Measurements from ENCODE around the gene CCDC57.

CCDC57 gene

DNA sequence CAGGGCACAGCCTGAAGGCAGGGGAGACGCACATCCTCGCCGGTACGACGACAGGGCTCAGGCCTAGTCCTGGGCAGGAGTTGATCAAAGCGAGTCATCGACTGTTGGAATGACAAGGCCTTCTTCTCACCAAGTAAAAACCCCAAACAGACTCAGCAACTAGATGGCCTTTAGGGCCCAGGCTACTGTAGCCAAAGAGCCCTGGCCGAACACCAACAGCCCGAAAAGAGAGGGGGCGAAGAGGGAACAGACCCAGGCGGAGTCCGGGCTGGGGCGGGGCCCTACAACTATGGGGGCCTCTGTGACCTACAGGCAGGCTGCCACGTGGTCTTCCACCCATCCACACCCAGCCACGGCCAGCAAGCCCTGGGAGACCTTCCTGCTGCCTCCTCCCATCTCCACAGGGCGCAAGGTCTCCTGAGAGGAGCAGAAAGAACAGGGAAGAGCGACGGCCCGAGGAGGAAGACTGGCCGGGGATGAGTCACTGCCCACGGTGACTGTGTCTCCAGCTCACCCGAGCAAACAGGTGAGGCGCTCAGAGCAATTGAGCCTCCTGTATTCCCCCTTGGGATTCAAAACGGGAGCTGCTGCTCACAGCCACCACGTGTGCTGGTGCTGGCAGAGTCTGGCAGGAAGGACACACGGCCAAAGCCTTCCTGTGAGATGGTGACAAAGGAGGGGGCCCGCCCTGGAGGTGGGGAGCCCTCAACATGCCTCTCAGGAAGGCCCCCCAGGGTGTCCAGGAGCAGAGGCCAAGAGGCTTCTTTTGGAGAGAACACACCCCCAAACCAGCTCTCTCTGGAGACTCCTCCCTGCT lies 33.9 kb upstream of the CCDC57 start:
- no peak for DNase-seq (ENCODE audit: low read depth, low spot score)

DNA sequence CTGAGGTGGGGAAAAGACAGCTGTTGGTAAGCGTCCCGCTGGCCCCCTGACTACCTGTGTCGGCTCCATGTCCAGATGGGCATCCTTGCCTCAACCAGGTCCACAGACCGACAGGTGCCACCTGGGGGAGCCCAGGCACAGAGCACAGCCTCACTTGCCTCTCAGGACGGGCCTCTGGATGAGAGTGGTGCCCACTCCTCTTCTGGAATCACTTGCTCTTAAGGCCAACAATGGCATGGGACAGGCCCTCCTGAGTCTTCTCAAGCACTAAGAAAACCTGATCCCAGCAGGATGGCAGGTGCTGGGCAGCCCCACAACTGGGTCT lies 33.4 kb upstream of the CCDC57 start:
- no peak for DNase-seq (ENCODE audit: low read depth, low spot score)

DNA sequence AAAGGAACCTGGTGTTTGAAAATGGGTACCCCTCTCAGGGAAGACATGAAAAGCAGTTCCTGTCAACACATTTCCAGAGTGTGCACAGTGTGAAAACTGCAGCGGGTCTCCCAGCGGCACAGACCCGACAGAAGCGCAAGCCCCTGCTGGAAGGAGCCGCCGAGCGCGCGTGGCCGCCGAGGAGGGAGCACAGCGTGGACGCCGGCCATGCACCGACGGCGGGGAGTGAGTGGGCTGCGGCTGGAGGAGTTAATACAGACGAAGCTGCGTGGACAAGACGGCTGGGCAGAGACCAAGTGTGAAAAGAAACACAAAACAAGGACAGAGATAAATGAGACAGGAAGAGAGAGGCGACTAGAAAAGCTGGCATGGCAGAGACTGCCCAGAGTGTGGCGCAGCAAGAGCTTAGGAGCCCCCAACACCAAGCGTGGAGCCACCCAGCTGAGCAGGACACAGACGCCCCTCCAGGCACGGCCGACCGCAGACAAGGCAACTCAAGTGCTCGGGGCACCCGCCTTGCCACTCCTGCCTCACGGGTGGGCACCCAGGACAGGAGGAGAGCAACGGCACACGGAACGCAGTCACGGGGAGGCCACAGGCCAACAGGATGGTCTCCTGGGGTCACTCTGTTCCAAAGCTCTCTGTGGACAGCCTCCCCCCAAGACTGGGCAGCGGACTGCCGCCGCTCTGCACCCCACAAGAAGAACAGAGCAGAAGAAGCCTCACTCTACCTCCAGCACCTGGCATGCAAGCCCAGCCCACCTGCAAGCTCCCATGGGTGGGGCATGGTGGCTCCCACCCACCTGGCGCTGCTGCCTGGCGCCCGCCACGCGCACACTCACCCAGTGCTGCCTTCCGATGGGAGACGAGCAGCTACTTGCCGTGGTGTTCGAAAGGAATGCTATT lies 32.7 kb upstream of the CCDC57 start:
- DNase-seq (ENCODE audit: low read depth, low spot score), result no peak

DNA sequence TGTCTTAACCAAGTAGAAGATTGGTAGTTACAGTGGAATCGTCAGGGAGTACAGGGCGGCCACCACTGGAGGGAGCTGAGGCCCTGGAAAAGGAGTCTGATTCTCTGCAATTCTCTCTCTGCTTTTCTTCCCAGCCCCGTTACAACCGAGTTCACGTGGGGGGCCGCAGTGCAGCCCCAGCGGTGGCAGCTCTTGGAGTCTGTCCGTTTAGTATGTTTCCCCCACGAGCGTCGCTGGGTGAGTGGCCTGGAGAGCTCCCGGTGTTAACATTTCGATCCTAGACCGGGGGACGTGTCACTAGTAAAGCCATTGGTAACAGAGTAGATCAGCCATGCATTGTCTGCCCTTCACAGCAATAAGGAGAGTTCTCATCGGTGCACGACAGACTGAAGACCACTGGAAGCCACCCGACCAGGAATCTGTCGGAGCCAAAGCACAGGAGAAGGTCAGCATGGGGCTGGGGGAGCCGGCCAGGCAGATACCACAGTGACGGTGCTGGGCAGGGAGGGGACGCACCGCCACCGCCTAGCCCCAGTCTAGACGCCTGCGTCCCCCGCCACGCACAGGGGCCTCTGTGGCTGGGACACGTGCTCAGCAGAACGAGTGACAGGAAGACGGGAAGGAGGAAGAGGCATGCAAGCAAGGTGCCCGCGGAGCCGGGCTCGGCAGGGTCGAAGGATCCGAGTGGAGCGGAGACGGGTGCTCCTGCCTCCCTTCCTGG lies 31.9 kb upstream of the CCDC57 start:
- DNase-seq (ENCODE audit: low read depth, low spot score), result no peak

DNA sequence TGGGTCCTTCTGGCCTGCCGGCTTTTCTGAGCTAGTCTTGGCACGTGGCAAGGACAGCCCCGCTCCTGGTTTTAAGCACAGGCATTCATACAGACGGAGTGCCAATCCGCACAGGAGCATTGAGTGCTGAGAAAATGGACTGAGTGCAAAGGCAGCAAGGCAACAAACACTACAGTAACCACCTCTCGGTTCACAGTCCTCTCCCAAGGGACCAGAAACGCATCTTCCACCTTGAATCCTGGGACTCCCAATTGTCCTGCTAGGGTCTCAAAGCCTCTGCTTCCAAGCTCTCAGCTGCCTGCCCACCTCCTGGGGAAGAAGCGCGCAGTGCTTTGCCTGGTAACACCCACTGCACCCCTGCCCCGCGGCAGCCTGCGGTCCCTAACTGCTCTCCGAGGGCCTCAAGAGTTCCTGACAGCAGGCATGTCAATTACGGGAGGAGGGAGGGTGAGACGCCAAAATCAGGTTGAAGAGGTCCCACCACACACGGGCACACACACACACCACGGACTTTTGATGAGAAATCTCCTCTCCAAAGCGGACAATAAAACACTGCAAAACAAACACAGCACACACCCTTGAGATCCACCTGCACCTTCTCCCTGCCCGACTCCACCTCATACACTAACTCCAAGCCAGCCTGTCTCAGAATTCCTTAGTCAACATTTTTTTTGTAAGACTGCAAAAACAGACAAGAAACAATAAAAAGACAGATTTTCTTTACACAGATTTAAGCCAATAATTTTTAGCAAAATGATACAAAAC lies 31.2 kb upstream of the CCDC57 start:
- DNase-seq (ENCODE audit: low read depth, low spot score), result no peak

DNA sequence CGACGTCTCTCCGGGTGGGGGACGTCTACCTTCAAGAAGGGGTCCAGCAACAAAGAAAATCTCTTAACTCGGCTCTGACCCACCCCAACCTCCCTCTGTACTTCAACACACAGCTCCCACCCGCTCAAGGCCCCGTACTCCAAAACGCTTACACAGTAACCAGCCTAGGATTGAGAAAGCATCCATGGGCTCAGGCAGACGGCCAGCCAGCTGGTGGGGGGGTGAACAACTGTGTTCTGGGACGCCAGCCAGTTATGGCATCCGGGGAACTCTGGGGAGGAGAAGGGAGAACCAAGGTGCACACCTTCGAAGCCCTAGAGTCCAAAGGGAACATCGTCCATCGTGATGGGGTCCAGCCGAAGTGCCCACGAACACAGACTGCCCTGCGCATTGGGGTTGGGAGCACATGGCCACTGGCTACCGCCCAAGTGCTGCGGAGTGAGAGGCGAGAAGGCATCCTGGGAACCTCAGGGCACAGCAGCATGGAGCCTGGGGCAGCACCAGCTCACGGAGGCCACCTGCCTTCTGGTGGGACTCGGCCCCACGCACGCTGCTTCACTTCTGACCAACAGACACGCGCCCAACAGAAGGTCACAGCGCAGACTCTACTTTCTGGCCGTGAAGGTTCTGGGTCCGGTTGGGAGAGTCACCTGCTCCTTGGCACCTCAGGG lies 30.5 kb upstream of the CCDC57 start:
- DNase-seq (ENCODE audit: low read depth, low spot score), result no peak

DNA sequence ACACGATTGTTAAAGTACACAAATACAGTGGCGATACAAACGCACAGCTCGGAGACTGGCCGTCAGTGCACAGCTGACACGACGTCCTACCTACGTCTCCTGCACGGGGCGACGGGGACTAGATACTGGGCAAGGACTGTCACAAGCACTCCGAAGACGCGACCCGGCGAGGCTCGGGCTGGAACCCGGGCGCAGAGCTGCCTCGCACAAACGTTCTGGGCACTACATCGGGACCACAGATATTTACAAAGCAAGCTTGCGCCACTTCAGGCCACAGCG lies 30.0 kb upstream of the CCDC57 start:
- DNase-seq (ENCODE audit: low read depth, low spot score), result no peak

DNA sequence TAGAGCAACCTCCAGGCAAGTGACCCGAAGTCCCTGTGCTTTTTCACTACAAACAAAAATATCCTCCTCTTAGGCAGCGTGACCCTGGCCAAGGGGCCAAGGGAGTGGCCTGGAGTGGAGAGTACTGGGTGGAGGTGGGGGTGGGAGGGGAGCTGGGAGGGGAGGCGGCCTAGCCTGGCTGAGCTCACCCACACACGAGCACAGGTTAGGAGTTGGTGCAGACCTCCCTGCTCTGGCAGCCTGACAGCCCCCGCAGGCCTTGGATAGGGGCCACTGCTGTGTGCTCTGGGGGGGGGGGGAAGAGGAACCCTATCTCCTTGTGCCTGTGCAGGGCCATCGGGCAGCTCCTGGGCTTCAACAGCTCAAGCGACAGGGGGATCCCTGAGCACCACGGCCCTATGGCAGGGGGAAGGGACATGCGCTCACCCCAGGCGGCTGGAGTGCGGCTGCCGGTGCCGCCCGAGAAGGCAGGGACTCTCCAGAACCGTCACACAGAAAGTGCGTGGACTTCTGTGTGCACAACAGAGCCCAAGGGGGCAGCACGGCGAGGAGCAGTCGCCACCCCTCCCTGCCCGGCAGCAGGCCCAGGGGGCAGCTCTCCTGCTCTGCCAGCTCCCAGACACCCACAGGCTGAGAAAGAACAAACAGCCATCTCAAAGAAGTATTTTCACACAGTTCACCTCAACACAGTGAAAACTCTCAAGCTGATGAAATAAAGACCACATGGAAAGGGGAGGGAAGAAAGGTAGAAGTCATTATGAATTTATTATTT lies 29.5 kb upstream of the CCDC57 start:
- no peak for DNase-seq (ENCODE audit: low read depth, low spot score)

DNA sequence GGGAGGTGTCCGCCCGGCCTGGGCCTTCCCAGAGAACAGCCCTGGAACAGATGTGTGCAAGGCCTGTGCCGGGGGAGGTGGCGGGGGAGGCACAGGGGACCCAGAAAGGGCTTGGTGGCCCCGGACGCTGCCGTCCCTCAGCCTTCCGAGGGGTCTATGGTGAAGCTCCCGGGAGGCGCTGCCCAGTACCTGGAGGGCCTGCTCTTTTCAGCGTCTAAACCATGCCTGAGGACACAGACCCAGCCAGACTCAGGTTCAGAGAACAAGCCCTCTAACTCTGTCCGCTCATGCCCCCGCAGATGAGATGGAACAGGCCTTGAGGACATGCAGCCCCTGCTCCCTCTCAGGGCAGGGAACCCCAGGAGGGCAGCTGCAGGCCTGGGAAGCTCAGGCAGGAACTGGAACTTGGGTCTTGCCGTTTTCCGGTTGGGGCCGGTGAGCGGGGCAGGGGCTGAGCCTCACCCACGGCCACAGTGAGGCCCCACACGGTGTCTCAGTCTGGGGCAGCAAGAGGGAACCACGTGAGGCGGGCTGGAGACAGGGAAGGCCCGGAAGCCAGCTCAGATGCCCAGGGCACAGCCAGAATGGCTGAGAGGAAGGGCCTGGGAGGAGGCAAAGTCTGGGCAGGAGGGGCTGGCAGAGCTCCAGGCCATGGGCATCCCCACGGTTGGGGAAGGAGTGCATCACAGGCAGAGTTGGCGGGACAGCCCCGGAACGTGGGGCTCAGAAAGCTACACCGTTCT lies 28.7 kb upstream of the CCDC57 start:
- DNase-seq (ENCODE audit: low read depth, low spot score), result no peak

DNA sequence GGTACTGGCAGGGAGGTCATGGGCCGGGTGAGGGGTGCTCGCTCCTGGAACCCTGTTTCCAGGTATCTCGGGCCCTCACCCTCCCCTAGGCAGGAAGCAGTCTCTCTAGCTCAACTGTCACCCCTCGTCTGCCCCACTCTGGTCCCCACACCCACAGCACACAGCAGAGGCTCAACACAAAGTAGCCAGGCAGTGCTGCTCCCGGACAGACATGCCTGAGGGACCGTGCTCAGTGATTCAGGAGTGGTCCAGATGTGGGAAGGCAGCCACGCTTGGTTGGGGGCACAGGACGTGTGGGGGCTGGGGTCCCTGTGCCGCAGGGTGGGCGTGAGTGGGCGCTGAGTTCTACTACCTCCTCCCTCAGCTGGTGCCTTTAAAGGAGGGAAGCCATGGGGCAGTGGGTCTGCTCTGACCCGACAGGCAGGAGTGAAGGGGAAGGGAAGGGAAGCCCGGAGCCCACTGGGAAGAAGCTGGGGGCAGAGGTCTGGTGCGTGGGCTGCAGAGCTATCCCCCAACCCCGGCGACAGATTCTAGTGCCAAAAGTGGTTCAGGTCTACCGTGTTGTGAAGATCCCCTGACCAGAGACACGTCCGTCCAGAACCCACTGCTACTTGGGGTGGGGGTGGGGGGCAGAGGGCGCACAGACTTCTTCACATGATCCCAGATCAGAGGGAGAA lies 28.0 kb upstream of the CCDC57 start:
- DNase-seq (ENCODE audit: low read depth, low spot score), result no peak

DNA sequence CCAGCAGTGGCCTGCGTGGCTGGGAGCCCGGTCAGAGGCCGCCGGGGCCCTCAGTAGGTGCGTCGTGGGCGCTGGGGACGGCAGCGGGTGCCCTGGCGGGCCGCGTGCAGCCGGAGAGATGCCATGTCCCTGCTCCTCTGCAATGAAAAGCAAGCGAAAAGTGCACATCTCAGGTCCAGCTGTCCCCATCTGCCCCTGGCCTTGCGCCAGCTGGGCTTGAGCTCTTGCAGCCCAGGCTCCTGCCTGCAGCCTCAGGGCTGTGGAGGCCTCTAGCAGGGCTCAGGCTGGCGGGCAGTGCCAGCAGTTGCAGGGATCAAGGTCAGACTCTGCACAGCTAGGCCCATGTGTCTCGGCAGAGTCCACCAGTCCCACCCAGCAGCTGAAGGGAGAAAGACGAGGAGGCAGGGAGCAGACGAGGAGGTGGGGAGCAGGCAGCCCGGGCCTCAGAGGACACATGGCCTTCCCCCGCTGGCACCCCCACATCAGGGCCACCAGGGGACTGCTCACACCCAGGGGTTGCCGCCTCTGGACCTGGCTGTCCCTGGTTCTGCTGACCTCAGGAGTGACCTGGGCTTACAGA lies 27.4 kb upstream of the CCDC57 start:
- no peak for DNase-seq (ENCODE audit: low read depth, low spot score)

DNA sequence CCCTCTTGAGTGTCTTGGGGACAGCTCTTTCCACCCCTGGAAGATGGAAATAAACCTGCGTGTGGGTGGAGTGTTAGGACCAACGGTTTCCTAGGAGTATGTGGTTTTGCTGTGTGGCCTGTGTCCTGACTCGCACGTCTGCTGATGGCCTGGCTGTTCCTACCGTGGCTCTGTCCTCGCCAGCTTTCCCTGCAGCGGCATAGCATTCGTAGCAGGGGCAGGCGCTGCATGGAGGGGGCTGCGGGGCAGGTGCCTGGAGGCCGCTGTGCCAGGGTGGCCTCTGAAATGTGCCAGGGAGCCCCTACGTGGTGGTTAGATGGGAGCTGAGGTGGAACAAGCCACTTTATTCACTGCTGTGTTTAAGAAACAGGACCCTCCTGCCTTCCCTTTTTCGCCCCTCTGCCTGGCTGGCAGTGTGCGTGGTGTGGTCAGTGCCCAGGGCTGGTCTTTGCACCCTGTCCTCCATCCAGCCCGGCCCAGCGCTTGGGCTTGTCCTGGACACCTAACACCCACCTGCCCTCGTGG lies 26.8 kb upstream of the CCDC57 start:
- DNase-seq (ENCODE audit: low read depth, low spot score), result no peak

DNA sequence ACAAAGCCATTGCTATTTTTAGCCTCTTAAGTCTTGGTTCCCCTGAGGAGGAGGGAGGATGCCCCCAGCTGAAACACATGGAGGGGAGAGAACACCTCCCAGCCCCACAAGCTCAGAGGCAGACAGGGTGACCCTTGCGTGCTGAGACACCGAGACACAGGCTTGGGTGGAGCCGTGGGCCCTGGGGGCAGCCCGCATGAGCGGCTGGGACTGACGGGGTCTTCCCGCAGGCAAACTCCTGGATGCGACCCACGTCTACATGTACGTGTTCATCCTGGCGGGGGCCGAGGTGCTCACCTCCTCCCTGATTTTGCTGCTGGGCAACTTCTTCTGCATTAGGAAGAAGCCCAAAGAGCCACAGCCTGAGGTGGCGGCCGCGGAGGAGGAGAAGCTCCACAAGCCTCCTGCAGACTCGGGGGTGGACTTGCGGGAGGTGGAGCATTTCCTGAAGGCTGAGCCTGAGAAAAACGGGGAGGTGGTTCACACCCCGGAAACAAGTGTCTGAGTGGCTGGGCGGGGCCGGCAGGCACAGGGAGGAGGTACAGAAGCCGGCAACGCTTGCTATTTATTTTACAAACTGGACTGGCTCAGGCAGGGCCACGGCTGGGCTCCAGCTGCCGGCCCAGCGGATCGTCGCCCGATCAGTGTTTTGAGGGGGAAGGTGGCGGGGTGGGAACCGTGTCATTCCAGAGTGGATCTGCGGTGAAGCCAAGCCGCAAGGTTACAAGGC lies 26.0 kb upstream of the CCDC57 start:
- DNase-seq (ENCODE audit: low read depth, low spot score), result no peak

DNA sequence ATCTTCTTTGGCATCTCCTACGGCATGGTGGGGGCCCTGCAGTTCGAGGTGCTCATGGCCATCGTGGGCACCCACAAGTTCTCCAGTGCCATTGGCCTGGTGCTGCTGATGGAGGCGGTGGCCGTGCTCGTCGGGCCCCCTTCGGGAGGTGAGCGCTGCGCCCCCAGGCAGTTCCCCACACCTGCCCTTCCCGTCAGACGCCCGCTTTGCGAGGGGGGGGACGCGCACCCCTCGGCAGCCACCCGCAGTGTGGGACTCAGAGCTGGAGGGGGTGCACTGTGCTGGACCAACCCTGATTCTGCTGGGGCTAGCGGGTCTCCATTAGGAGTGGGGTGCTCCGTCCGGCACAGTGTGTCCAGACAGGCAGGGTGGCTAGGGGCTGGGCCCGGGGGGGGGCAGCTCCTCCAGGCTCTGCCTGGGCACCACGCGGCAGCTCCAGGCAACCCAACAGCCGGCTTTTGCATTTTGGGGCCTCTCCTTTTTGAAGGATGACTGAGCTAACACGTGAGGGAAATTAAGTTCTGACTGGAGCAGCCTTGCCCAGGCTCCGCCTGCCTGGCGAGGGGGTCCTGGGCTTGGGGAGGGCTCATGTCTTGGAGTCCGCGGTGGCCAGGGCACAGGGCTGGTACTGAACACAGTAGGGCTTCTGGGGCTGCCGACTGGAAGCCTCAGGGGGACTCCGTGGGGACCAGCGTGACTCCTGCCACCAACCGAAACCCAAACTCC lies 25.3 kb upstream of the CCDC57 start:
- DNase-seq (ENCODE audit: low read depth, low spot score), result no peak

DNA sequence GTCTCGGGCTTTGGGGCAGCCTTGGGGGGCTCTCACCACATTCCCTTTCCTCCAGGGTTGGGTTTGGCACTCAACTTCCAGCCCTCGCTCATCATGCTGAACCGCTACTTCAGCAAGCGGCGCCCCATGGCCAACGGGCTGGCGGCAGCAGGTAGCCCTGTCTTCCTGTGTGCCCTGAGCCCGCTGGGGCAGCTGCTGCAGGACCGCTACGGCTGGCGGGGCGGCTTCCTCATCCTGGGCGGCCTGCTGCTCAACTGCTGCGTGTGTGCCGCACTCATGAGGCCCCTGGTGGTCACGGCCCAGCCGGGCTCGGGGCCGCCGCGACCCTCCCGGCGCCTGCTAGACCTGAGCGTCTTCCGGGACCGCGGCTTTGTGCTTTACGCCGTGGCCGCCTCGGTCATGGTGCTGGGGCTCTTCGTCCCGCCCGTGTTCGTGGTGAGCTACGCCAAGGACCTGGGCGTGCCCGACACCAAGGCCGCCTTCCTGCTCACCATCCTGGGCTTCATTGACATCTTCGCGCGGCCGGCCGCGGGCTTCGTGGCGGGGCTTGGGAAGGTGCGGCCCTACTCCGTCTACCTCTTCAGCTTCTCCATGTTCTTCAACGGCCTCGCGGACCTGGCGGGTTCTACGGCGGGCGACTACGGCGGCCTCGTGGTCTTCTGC lies 24.6 kb upstream of the CCDC57 start:
- DNase-seq (ENCODE audit: low read depth, low spot score), result no peak

DNA sequence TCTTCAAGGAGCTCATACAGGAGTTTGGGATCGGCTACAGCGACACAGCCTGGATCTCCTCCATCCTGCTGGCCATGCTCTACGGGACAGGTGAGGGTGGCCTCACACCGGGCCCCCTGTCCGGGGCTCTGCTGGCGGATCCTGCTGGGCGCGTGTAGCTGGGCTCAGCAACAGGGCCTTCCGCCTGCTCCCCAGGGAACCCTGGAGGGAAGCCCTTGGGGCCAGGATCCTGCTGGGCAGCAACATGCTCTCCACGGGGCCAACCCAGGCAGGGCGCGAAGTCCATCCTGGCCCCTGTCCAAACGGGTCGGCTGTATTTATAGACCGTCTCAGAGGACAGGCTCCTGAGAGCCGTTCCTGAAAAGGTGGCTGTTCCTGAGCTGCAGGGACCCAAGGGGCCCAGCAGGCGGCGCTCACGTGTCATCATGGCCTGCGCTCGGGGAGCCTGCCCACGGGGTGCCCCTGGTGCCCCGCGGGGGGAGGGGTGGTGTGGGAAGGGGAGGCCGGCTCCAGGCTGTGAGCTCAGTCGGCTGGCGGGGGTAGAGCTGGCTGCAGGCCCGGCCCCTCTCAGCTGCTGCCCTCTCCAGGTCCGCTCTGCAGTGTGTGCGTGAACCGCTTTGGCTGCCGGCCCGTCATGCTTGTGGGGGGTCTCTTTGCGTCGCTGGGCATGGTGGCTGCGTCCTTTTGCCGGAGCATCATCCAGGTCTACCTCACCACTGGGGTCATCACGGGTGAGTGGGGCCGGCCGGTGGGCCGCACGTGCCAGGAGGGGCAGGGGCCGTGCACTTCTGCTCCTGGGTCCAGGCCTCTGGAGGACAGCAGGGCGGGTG lies 23.7 kb upstream of the CCDC57 start:
- peak; percentile 32 for DNase-seq (ENCODE audit: low read depth, low spot score)

All from activated naive CD8-positive, alpha-beta T cell treated with anti-CD3 and anti-CD28 coated beads, Interleukin-2, amount 50 U/mL, for 16 hours (primary cell).